CD14-positive monocyte (primary cell): ENCODE results near the gene AARS2. TPM values are rescaled to one million over a fixed set of nuclear protein-coding genes. Genes with fewer than 3 reads are reported as not detected.

Source experiments
- DNase-seq, 3 donors: peaks; one replicate each; pipeline ENCODE4 v3.0.0-alpha.2; 2011 to 2022
- H2AFZ ChIP-seq: 2 replicates; pipeline ENCODE4 v1.6.0; 2012; ENCODE audit warnings: mild to moderate bottlenecking, low read depth, low read length, inconsistent platforms; ENCODE audit not compliant: insufficient read depth, poor library complexity, severe bottlenecking
- H3K27ac ChIP-seq, 2 donors: 1 replicate in 1 of 2; 2 replicates in 1 of 2; pipeline ENCODE4 v1.5.1; 2012 to 2013; ENCODE audit warnings: low read length in 2 of 2, control low read depth in 1 of 2, inconsistent platforms in 1 of 2, low read depth in 1 of 2, mild to moderate bottlenecking in 1 of 2
- H3K27me3 ChIP-seq, 2 donors: one replicate each; pipeline versions ENCODE4 v1.6.0 to v1.6.1; 2011 to 2013; ENCODE audit warnings: low read length in 2 of 2; ENCODE audit not compliant: control insufficient read depth in 2 of 2, insufficient read depth in 2 of 2
- H3K36me3 ChIP-seq, 2 donors: replicated peaks in 1 of 2; 1 replicate in 1 of 2; 2 replicates in 1 of 2; pipeline versions ENCODE4 v1.5.1 to v1.6.1; 2012 to 2013; ENCODE audit warnings: low read length in 2 of 2, control low read depth in 1 of 2, inconsistent platforms in 1 of 2, mild to moderate bottlenecking in 1 of 2; ENCODE audit not compliant: insufficient read depth in 2 of 2, control insufficient read depth in 1 of 2
- H3K4me1 ChIP-seq, 2 donors: 1 replicate in 1 of 2; 2 replicates in 1 of 2; pipeline versions ENCODE4 v1.5.1 to v1.6.1; 2012 to 2013; ENCODE audit warnings: low read length in 2 of 2, control low read depth in 1 of 2, inconsistent platforms in 1 of 2, mild to moderate bottlenecking in 1 of 2, moderate library complexity in 1 of 2; ENCODE audit not compliant: insufficient read depth in 2 of 2, control insufficient read depth in 1 of 2
- H3K4me2 ChIP-seq: replicated peaks from 2 replicates; pipeline ENCODE3; 2012; ENCODE audit warnings: low read length, moderate library complexity, mild to moderate bottlenecking; ENCODE audit not compliant: poor library complexity, severe bottlenecking; ENCODE audit errors: extremely low read depth
- H3K4me3 ChIP-seq, 3 experiments: fragments of 200-600 bp in 1 of 3; sonication (generic) in 1 of 3; replicated peaks in 1 of 3; 1 replicate in 2 of 3; 2 replicates in 1 of 3; pipeline ENCODE4 v1.5.1; 2011 to 2013; ENCODE audit warnings: low read length in 3 of 3, mild to moderate bottlenecking in 3 of 3, control low read depth in 2 of 3, low read depth in 2 of 3, inconsistent platforms in 1 of 3, moderate library complexity in 1 of 3
- H3K79me2 ChIP-seq: 2 replicates; pipeline ENCODE4 v1.6.0; 2012; ENCODE audit warnings: mild to moderate bottlenecking, control low read depth, inconsistent platforms, low read length, moderate library complexity; ENCODE audit not compliant: insufficient read depth
- H3K9ac ChIP-seq: 2 replicates; pipeline ENCODE4 v1.6.0; 2017; ENCODE audit warnings: low read length, mild to moderate bottlenecking; ENCODE audit not compliant: insufficient read depth, poor library complexity, severe bottlenecking
- H3K9me3 ChIP-seq, 2 donors: replicated peaks in 1 of 2; 1 replicate in 1 of 2; 2 replicates in 1 of 2; pipeline versions ENCODE4 v1.5.1 to v1.6.1; 2012 to 2013; ENCODE audit warnings: low read length in 2 of 2, control low read depth in 1 of 2; ENCODE audit not compliant: control insufficient read depth in 1 of 2, insufficient read depth in 1 of 2
- H4K20me1 ChIP-seq: 2 replicates; pipeline ENCODE4 v1.6.0; 2012; ENCODE audit warnings: mild to moderate bottlenecking, low read length, control low read depth, moderate library complexity; ENCODE audit not compliant: insufficient read depth
- H3K27ac Mint-ChIP-seq, 7 donors: one replicate each; pipeline ENCODE4 v1.8.0; 2020; ENCODE audit warnings: mild to moderate bottlenecking in 7 of 7, mixed read lengths in 7 of 7, moderate library complexity in 6 of 7, inconsistent platforms in 2 of 7
- H3K27me3 Mint-ChIP-seq, 3 donors: one replicate each; pipeline ENCODE4 v1.8.0; 2021 to 2022; ENCODE audit warnings: low read depth in 3 of 3, mild to moderate bottlenecking in 3 of 3, mixed read lengths in 3 of 3, moderate library complexity in 3 of 3, inconsistent platforms in 1 of 3
- H3K36me3 Mint-ChIP-seq, 2 donors: one replicate each; pipeline ENCODE4 v1.8.0; 2020; ENCODE audit warnings: mixed read lengths in 2 of 2, inconsistent platforms in 1 of 2, mild to moderate bottlenecking in 1 of 2
- H3K4me1 Mint-ChIP-seq: one replicate; pipeline ENCODE4 v1.8.0; 2020; ENCODE audit warnings: mild to moderate bottlenecking, mixed read lengths
- H3K4me3 Mint-ChIP-seq, 2 donors: one replicate each; pipeline ENCODE4 v1.8.0; 2020; ENCODE audit warnings: mild to moderate bottlenecking in 2 of 2, mixed read lengths in 2 of 2, moderate library complexity in 1 of 2
- H3K9me3 Mint-ChIP-seq, 7 donors: one replicate each; pipeline ENCODE4 v1.8.0; 2020 to 2022; ENCODE audit warnings: mixed read lengths in 7 of 7, mild to moderate bottlenecking in 6 of 7, moderate library complexity in 6 of 7, inconsistent platforms in 2 of 7
- WGBS: methylation state at CpG from one replicate; pipeline ENCODE4 v1.1.5; 2013; ENCODE audit warnings: missing lambda C conversion rate; ENCODE audit not compliant: insufficient coverage; 5-methylcytosine and 5-hydroxymethylcytosine counted together
- intact Hi-C, 2 donors: fragments of 100-400 bp; cut with micrococcal nuclease; formaldehyde crosslinking; loops; one replicate each; pipeline versions ENCODE4 v1.15.0 to v1.15.1; 2023
- polyA plus RNA-seq, 3 donors: library from polyadenylated mRNA; depleted of rRNA in 1 of 3; unstranded in 2 of 3; stranded (reverse) in 1 of 3; fragments of 300-500 nt in 2 of 3; fragments of >200 nt in 1 of 3; fragmentation: Illumina TruSeq in 2 of 3; gene quantifications; 1 replicate in 2 of 3; 2 replicates in 1 of 3; pipeline ENCODE4 v1.2.3, GENCODE V29; 2012 to 2021
- TF ChIP-seq, protein P1 (sequence below): fragments of 200-600 bp; IDR thresholded peaks from one replicate; pipeline ENCODE4 v1.8.0; 2022; ENCODE audit warnings: antibody characterized with exemption, mild to moderate bottlenecking

AARS2 gene
- polyA plus RNA-seq, 3 donors = 1.8 to 4.5 (median 3.2) TPM

- Histone ChIP-seq H4K20me1 (no peaks in the 10 kb centered on the region), H3K4me3 (peak overlapping the region in 1 of 3 experiments; percentile 43), H3K36me3 (peaks cover 21 to 27% of the 10 kb centered on the region in 2 donors), H3K9me3 (peaks cover 0 to 5% of the 10 kb centered on the region in 2 donors), H3K27me3 (peaks cover 23 to 43% of the 10 kb centered on the region in 2 donors), H3K27ac (no peak overlapping the region), H3K9ac (no peak overlapping the region), H2AFZ (no peak overlapping the region), H3K4me1 (peaks cover 9 to 15% of the 10 kb centered on the region in 2 donors), H3K79me2 (no peaks in the 10 kb centered on the region), H3K4me2 (peak overlapping the region; percentile 64)
- Mint-ChIP-seq H3K27me3 (peaks cover 46 to 66% (median 54%) of the 10 kb centered on the region in 3 donors), H3K4me3 (peak overlapping the region; percentile 31 to 82), H3K27ac (no peak overlapping the region), H3K4me1 (peaks cover 25% of the 10 kb centered on the region), H3K9me3 (peaks cover 0 to 8% (median 3%) of the 10 kb centered on the region in 7 donors), H3K36me3 (peaks cover 33% of the 10 kb centered on the region in 2 donors)
- TF ChIP-seq, protein P1, sequence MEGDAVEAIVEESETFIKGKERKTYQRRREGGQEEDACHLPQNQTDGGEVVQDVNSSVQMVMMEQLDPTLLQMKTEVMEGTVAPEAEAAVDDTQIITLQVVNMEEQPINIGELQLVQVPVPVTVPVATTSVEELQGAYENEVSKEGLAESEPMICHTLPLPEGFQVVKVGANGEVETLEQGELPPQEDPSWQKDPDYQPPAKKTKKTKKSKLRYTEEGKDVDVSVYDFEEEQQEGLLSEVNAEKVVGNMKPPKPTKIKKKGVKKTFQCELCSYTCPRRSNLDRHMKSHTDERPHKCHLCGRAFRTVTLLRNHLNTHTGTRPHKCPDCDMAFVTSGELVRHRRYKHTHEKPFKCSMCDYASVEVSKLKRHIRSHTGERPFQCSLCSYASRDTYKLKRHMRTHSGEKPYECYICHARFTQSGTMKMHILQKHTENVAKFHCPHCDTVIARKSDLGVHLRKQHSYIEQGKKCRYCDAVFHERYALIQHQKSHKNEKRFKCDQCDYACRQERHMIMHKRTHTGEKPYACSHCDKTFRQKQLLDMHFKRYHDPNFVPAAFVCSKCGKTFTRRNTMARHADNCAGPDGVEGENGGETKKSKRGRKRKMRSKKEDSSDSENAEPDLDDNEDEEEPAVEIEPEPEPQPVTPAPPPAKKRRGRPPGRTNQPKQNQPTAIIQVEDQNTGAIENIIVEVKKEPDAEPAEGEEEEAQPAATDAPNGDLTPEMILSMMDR = no peak
- WGBS = 1% methylated on average over 72 of the region's 86 CpGs
- intact Hi-C loops = no loop called here
- DNase-seq = peak in 1 of 3 donors; percentile 5
Observed at GRCh38 chr6:44297063-44298038, 15.8 kb downstream of the AARS2 start.

DNA sequence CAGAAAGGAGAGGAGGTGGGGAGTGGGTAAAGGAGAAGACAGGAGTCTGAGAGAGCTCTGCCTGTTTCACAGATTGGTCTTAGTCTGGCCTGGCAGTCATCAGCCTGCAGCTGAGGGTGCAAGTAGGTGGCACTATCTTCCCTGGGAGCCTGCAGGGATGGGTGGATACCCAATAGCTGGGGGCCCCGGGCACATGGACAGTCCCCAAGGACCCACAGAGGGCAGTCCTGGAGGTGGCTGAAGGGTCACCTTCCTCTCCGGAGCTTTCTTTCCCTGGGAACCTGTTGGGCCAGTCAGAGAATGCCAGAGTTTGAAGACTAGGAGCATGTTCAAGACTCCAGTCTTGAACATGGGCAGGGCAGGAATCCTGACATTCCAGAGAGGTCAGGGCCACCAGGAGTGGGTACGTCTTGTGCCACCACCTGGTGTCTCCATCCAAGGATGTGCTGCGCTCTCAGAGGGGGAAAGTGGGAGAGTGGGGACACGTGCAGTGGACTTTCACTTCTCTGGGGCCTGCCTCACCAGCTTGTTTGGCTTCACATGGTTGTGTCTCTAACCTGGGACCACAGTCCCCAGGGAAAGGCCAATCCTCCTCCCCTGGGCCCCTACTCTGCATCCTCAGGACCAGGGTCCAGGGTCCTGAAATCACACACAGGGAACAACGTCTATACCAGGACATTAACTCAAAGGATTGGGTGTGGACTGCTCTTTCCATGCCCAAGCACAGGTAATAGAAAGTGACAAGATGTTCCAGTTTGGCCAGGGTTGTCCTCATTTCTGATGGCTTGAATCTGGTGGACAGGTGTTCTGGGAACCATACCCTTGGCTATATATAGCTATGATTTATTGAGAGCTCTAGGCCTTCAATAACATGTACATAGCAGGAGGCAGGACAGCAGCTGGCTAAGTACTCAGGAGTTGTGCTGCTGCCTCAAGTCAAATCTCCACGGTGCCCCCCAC lies 18.0 kb downstream of the AARS2 start:
- Histone ChIP-seq H3K9me3 (peaks cover 0 to 5% of the 10 kb centered on the region in 2 donors), H3K9ac (no peak overlapping the region), H3K4me1 (peaks cover 9 to 15% of the 10 kb centered on the region in 2 donors), H4K20me1 (no peaks in the 10 kb centered on the region), H3K27ac (no peak overlapping the region), H3K36me3 (peaks cover under 1 to 5% of the 10 kb centered on the region in 2 donors), H3K79me2 (no peaks in the 10 kb centered on the region), H3K4me3 (no peak overlapping the region), H2AFZ (no peak overlapping the region), H3K4me2 (no peak overlapping the region), H3K27me3 (peaks cover 23 to 50% of the 10 kb centered on the region in 2 donors)
- Mint-ChIP-seq H3K9me3 (peaks cover 0 to 8% (median 3%) of the 10 kb centered on the region in 7 donors), H3K27ac (no peak overlapping the region), H3K4me3 (peak overlapping the region in 1 of 2 donors; percentile 48), H3K27me3 (peaks cover 60 to 81% (median 64%) of the 10 kb centered on the region in 3 donors), H3K36me3 (peaks cover 11 to 13% of the 10 kb centered on the region in 2 donors), H3K4me1 (peaks cover 19% of the 10 kb centered on the region)
- 82% methylated on average over 6 of the region's 7 CpGs for WGBS
- intact Hi-C loops = no loop called here
- no peak for DNase-seq
- TF ChIP-seq, protein P1 = no peak
